Tibial artery (tissue), 4 donors: ENCODE measurements around the gene RTP2.

Experiments
- DNase-seq, 2 donors: peaks; one replicate each; pipeline ENCODE4 v3.0.0-alpha.2; 2019
- H3K27ac ChIP-seq, 2 donors: fragments of 200-600 bp; sonication (generic) in 1 of 2; 1 replicate in 1 of 2; 2 replicates in 1 of 2; pipeline ENCODE4 v1.5.1; 2018 to 2019; ENCODE audit warnings: mild to moderate bottlenecking in 1 of 2
- H3K27me3 ChIP-seq, 2 donors: fragments of 200-600 bp; sonication (generic) in 1 of 2; one replicate each; pipeline versions ENCODE4 v1.5.1 to v1.6.0; 2016 to 2019
- H3K36me3 ChIP-seq, 3 donors: fragments of 200-600 bp; sonication (generic) in 2 of 3; one replicate each; pipeline ENCODE4 v1.5.1; 2016 to 2019; ENCODE audit warnings: mild to moderate bottlenecking in 2 of 3
- H3K4me1 ChIP-seq, 4 donors: fragments of 200-600 bp; sonication (generic) in 2 of 4; 1 replicate in 3 of 4; 2 replicates in 1 of 4; pipeline ENCODE4 v1.5.1; 2016 to 2019
- H3K4me3 ChIP-seq, 2 donors: fragments of 200-600 bp; sonication (generic) in 1 of 2; 1 replicate in 1 of 2; 2 replicates in 1 of 2; pipeline ENCODE4 v1.5.1; 2018 to 2019; ENCODE audit warnings: mild to moderate bottlenecking in 2 of 2
- H3K9me3 ChIP-seq, 3 donors: fragments of 200-600 bp; sonication (generic) in 1 of 3; one replicate each; pipeline ENCODE4 v1.5.1; 2016 to 2019
- intact Hi-C: fragments of 100-400 bp; cut with DNase I; formaldehyde crosslinking; loops from one replicate; pipeline ENCODE4 v1.15.0; 2023; ENCODE audit warnings: low total_unique reads
- TF ChIP-seq, protein P1 (sequence below), 2 experiments: fragments of 200-600 bp in 1 of 2; fragments of 450-650 bp in 1 of 2; IDR thresholded peaks; one replicate each; pipeline ENCODE4 v1.5.1; 2017 to 2019; ENCODE audit warnings: antibody characterized with exemption in 2 of 2, mild to moderate bottlenecking in 1 of 2, moderate library complexity in 1 of 2

The RTP2 gene

GRCh38 chr3:187737006-187737367 lies 34.6 kb upstream of the RTP2 start:
- Histone ChIP-seq H3K27ac (peak overlapping the region; percentile 93 to 99), H3K9me3 (no peaks in the 10 kb centered on the region), H3K4me3 (peak overlapping the region; percentile 75 to 78), H3K4me1 (peaks cover 0 to 33% (median 29%) of the 10 kb centered on the region in 4 donors), H3K36me3 (peaks cover 28 to 29% (median 28%) of the 10 kb centered on the region in 3 donors), H3K27me3 (no peaks in the 10 kb centered on the region)
- no peak for DNase-seq
- TF ChIP-seq, protein P1, sequence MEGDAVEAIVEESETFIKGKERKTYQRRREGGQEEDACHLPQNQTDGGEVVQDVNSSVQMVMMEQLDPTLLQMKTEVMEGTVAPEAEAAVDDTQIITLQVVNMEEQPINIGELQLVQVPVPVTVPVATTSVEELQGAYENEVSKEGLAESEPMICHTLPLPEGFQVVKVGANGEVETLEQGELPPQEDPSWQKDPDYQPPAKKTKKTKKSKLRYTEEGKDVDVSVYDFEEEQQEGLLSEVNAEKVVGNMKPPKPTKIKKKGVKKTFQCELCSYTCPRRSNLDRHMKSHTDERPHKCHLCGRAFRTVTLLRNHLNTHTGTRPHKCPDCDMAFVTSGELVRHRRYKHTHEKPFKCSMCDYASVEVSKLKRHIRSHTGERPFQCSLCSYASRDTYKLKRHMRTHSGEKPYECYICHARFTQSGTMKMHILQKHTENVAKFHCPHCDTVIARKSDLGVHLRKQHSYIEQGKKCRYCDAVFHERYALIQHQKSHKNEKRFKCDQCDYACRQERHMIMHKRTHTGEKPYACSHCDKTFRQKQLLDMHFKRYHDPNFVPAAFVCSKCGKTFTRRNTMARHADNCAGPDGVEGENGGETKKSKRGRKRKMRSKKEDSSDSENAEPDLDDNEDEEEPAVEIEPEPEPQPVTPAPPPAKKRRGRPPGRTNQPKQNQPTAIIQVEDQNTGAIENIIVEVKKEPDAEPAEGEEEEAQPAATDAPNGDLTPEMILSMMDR (IDR thresholded peaks at IDR 0.05): no peak
- intact Hi-C loops: no loop called here

DNA sequence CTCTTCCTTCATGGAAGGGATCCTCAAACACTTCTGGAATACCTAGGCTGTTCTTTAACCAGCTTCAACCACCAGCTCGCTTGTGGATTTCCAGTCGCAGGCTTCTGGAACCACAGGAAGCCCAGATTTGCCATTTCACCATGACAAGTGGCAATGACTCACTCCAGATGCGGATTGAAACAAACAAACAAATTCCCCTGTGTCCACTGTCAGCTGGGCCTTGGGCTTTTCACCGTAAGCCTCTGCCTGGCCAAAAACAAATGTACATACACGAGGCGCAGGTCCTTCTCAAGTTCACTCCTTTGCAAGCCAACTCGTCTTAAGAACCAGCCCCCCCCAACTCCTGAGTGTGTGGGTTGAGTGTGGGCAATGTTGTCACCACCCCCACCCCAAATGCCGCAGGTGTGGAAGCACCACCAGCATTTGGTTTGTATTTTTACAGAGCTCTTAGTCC lies 34.1 kb upstream of the RTP2 start:
- H3K4me3 ChIP-seq: peak overlapping the region in 1 of 2 donors; percentile 78
- H3K36me3 ChIP-seq: peaks cover 33 to 35% (median 34%) of the 10 kb centered on the region in 3 donors
- no peaks in the 10 kb centered on the region for H3K27me3 ChIP-seq
- DNase-seq: no peak
- H3K9me3 ChIP-seq: no peaks in the 10 kb centered on the region
- H3K4me1 ChIP-seq: peaks cover 0 to 33% (median 29%) of the 10 kb centered on the region in 4 donors
- intact Hi-C loops: no loop called here
- TF ChIP-seq, protein P1 (IDR thresholded peaks at IDR 0.05): no peak
- H3K27ac ChIP-seq: peak overlapping the region; percentile 93 to 99

- Histone ChIP-seq H3K9me3 (no peaks in the 10 kb centered on the region), H3K4me3 (no peak overlapping the region), H3K27ac (peak overlapping the region; percentile 93 to 99), H3K27me3 (no peaks in the 10 kb centered on the region), H3K36me3 (peaks cover 39 to 41% (median 40%) of the 10 kb centered on the region in 3 donors), H3K4me1 (peaks cover 0 to 33% (median 28%) of the 10 kb centered on the region in 4 donors)
- no peak for DNase-seq
- TF ChIP-seq, protein P1 (IDR thresholded peaks at IDR 0.05): no peak
- intact Hi-C loops: no loop called here
These were observed 33.5 kb upstream of the RTP2 start for GRCh38 chr3:187735837-187736236.

DNA sequence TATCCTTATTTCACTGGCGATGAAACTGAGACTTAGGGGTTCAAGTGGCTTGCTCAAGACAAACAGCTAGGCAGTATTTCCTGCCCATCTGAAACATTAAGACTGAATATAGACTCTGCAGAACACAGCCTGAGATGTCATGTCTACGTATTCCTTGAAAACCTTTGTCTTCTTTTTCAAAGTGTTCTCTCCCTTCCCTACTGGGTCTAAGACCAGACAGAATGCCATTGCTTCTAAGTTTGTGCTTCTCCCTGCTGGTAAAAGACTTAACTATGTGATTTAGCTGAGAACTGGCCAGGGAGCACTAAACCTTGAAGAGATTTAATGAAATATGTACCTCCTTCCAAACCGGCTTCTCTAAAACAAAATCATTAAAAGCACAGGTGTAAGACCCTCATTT lies 33.0 kb upstream of the RTP2 start:
- intact Hi-C loops: no loop called here
- TF ChIP-seq, protein P1 (IDR thresholded peaks at IDR 0.05): no peak
- H3K4me1 ChIP-seq: peaks cover 0 to 28% (median 25%) of the 10 kb centered on the region in 4 donors
- no peak overlapping the region for H3K4me3 ChIP-seq
- no peak for DNase-seq
- H3K27me3 ChIP-seq: no peaks in the 10 kb centered on the region
- H3K9me3 ChIP-seq: no peaks in the 10 kb centered on the region
- peaks cover 44 to 45% (median 44%) of the 10 kb centered on the region in 3 donors for H3K36me3 ChIP-seq
- peak overlapping the region in 1 of 2 donors; percentile 93 for H3K27ac ChIP-seq

- H3K36me3 ChIP-seq: peaks cover 49 to 51% (median 50%) of the 10 kb centered on the region in 3 donors
- peaks cover 0 to 27% (median 24%) of the 10 kb centered on the region in 4 donors for H3K4me1 ChIP-seq
- DNase-seq: no peak
- H3K4me3 ChIP-seq: no peak overlapping the region
- TF ChIP-seq, protein P1 (IDR thresholded peaks at IDR 0.05): no peak
- H3K9me3 ChIP-seq: no peaks in the 10 kb centered on the region
- no peak overlapping the region for H3K27ac ChIP-seq
- H3K27me3 ChIP-seq: no peaks in the 10 kb centered on the region
- intact Hi-C loops: no loop called here
These were observed 32.5 kb upstream of the RTP2 start for GRCh38 chr3:187734841-187735240.

DNA sequence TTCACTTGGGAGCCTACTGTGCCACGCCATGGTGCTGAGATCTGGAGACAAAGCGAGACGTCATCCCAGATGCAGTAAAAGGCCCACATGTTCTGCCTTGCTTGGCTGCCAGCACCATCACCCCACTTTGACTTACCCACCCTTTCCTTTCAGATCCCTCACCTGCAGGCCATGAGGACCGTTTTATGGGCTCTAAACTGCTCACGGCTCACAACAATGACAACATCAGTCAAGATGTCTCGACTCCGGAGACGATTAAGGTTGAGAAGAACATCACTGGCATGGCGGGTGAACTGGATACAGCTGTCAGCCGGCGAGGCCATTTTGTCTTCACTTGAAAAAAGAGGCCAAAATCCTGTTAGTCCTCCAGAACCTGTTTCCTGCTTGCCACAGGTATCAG lies 31.0 kb upstream of the RTP2 start:
- intact Hi-C loops: no loop called here

More for the DNA sequence above, 31.0 kb upstream of the RTP2 start:
- Histone ChIP-seq H3K9me3 (no peaks in the 10 kb centered on the region), H3K4me3 (no peak overlapping the region), H3K27ac (no peak overlapping the region), H3K36me3 (peaks cover 64 to 66% (median 64%) of the 10 kb centered on the region in 3 donors), H3K27me3 (no peaks in the 10 kb centered on the region), H3K4me1 (peaks cover 0 to 27% (median 24%) of the 10 kb centered on the region in 4 donors)
- no peak for DNase-seq
- TF ChIP-seq, protein P1 (IDR thresholded peaks at IDR 0.05): no peak
